Measurements from ENCODE around the gene TMEM231. TPM values are rescaled to one million over a fixed set of nuclear protein-coding genes. Genes with fewer than 3 reads are reported as not detected.
A peak's percentile ranks its signal among the peaks of the same experiment; 100 is the strongest.
"Not testable (repeated sequence)": the region's sequence is repeated elsewhere in the genome, so short reads cannot be mapped to it uniquely, and the experiment has no call there.

TMEM231 gene
- total RNA-seq, 1 donor from 2014 or later, result 14.5 TPM

GRCh38 chr16:75502916-75503605 is 53.0 kb downstream of the TMEM231 start:
- Histone ChIP-seq H3K27ac (no peak overlapping the region), H3K27me3 (ENCODE audit: low read depth) (no peaks in the 10 kb centered on the region), H3K4me3 (no peak overlapping the region), H3K4me1 (peaks cover 11% of the 10 kb centered on the region), H3K36me3 (no peaks in the 10 kb centered on the region), H3K9me3 (no peaks in the 10 kb centered on the region)
- DNase-seq, result no peak
- no peak for ATAC-seq
- intact Hi-C loops (cut with DNase I), result no loop called here
- TF ChIP-seq, protein P1, sequence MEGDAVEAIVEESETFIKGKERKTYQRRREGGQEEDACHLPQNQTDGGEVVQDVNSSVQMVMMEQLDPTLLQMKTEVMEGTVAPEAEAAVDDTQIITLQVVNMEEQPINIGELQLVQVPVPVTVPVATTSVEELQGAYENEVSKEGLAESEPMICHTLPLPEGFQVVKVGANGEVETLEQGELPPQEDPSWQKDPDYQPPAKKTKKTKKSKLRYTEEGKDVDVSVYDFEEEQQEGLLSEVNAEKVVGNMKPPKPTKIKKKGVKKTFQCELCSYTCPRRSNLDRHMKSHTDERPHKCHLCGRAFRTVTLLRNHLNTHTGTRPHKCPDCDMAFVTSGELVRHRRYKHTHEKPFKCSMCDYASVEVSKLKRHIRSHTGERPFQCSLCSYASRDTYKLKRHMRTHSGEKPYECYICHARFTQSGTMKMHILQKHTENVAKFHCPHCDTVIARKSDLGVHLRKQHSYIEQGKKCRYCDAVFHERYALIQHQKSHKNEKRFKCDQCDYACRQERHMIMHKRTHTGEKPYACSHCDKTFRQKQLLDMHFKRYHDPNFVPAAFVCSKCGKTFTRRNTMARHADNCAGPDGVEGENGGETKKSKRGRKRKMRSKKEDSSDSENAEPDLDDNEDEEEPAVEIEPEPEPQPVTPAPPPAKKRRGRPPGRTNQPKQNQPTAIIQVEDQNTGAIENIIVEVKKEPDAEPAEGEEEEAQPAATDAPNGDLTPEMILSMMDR (IDR thresholded peaks at IDR 0.05), result no peak

- ATAC-seq; DNase-seq; intact Hi-C loops (cut with DNase I); H3K27ac ChIP-seq; H3K4me3 ChIP-seq; H3K36me3 ChIP-seq; H3K9me3 ChIP-seq; H3K4me1 ChIP-seq; H3K27me3 ChIP-seq (ENCODE audit: low read depth): not testable (repeated sequence)
Measured at GRCh38 chr16:75501820-75502219, 54.2 kb downstream of the TMEM231 start.

DNA sequence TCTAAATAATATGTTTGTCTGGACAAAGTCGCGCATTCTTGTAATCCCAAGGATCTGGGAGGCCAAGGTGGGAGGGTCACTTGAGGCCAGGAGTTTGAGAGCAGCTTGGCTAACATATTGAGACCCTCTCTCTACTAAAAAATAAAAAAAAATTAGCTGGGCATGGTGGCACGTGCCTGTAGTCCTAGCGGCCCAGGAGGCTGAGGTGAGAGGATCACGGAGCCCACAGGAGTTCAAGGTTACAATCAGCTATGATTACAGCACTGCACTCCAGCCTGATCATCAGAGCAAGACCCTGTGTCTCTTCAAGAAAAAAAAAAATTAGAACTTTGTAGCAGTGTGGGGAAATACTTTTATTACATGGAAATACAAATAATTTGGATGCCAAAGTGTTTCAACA is 54.7 kb downstream of the TMEM231 start:
- ATAC-seq, result no peak
- TF ChIP-seq, protein P1 (IDR thresholded peaks at IDR 0.05), result no peak
- H3K4me3 ChIP-seq, result no peak overlapping the region

DNA sequence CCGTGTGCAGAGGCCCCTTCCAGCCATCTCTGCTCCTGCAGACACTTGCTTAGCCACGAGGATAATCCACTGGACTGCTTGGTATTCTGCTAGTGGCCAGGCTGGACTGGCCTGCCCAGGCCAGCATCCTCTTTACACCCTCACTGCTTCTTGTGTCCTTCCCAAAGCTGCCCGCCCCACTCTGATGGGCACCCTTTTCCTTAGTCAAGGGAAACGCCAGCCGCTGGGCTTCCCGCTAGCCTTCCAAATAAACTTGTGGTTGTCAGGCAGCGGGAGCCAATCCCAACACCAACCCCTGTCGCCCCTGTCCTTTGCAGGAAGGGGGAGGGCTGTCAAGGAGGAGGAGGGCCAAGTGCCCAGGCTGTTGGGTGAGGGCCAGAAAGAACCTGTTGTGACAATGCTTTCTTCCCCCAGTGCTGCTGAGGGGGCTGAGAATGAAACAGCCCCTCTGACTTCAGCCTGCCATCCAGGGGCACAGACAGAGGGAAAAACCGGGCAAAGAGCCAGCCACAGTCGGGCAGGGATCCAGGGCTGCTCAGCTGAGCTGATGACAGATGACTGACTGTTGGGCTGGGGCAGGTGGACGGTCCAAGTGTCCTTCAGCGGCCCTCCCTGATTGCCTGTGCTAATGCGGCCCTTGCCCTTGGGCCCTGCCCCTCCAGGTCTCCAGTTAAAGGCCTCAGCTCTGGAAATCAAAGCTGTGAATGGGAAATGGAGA is 57.3 kb downstream of the TMEM231 start:
- H3K36me3 ChIP-seq; H3K9me3 ChIP-seq; DNase-seq; H3K27ac ChIP-seq; H3K4me3 ChIP-seq; intact Hi-C loops (cut with DNase I): not testable (repeated sequence)
- ATAC-seq, result peak; percentile 46 to 50
- peaks cover 12% of the 10 kb centered on the region for H3K4me1 ChIP-seq
- H3K27me3 ChIP-seq (ENCODE audit: low read depth), result peaks cover 13% of the 10 kb centered on the region

More for the DNA sequence above, 54.7 kb downstream of the TMEM231 start:
- peaks cover 4% of the 10 kb centered on the region for H3K4me1 ChIP-seq
- intact Hi-C loops (cut with DNase I), result no loop called here
- no peaks in the 10 kb centered on the region for H3K27me3 ChIP-seq (ENCODE audit: low read depth)
- no peak overlapping the region for H3K27ac ChIP-seq
- DNase-seq, result no peak
- H3K9me3 ChIP-seq, result no peaks in the 10 kb centered on the region
- H3K36me3 ChIP-seq, result no peaks in the 10 kb centered on the region

DNA sequence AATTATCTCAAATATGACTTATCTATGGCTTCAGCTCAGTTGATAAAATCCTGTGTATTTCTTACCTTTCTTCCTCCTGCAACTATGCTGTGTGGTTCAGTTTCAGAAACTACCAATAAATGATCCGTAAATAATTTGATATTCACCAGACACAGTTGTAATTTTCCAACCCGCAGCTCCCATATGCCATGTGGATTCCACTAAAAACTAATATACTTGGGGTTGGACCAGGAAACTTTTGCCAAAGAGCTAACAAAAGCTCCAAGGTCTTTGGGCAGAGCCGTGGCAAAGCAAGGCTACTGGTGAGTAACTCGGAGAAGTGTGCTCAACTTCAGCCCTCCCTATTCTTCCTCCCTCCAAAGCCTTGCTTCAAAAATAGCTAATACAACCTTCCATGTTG is 58.5 kb downstream of the TMEM231 start:
- intact Hi-C loops (cut with DNase I), result no loop called here
- TF ChIP-seq, protein P1 (IDR thresholded peaks at IDR 0.05), result no peak
- H3K9me3 ChIP-seq, result no peaks in the 10 kb centered on the region
- no peak for ATAC-seq
- no peak overlapping the region for H3K4me3 ChIP-seq
- H3K36me3 ChIP-seq, result no peaks in the 10 kb centered on the region
- H3K27me3 ChIP-seq (ENCODE audit: low read depth), result peaks cover 16% of the 10 kb centered on the region
- DNase-seq, result no peak
- H3K27ac ChIP-seq, result no peak overlapping the region
- peaks cover 12% of the 10 kb centered on the region for H3K4me1 ChIP-seq

GRCh38 chr16:75495076-75495674 is 60.9 kb downstream of the TMEM231 start, which contains the start of gene CHST6:
Gene CHST6, minus strand, starts transcription at chr16:75495441. Its CDS starts 15,613 bp downstream, at chr16:75479828.
- peaks cover 28% of the 10 kb centered on the region for H3K27me3 ChIP-seq (ENCODE audit: low read depth)
- no peak within 1 kb of the TSS for H3K27ac ChIP-seq
- TF ChIP-seq, protein P1 (IDR thresholded peaks at IDR 0.05), result no peak
- no peaks in the 10 kb centered on the region for H3K36me3 ChIP-seq
- ATAC-seq (peak; percentile 65 to 81), DNase-seq (no peak)
- H3K9me3 ChIP-seq, result no peaks in the 10 kb centered on the region
- peaks cover 12% of the 10 kb centered on the region for H3K4me1 ChIP-seq
- peak within 1 kb of the TSS; percentile 42 for H3K4me3 ChIP-seq
- intact Hi-C loops (cut with DNase I), result no loop called here
